ENCODE measurements around the gene MIF. TPM values are rescaled to one million over a fixed set of nuclear protein-coding genes. Genes with fewer than 3 reads are reported as not detected.

The MIF gene
- total RNA-seq, 1 experiment from 2014 or later, result 762 TPM

- Histone ChIP-seq H3K4me3 (ENCODE audit: low read depth, low read length) (no peak overlapping the region), H3K36me3 (ENCODE audit: control insufficient read depth, insufficient read depth, low read length) (no peaks in the 10 kb centered on the region), H3K27me3 (replicated peaks; ENCODE audit: control insufficient read depth, insufficient read depth, low read length) (no peaks in the 10 kb centered on the region), H3K4me1 (no peaks in the 10 kb centered on the region), H3K9me3 (no peaks in the 10 kb centered on the region)
- intact Hi-C loops (cut with micrococcal nuclease; ENCODE audit: unreplicated experiment), result no loop called here
- H3K27me3 Mint-ChIP-seq (ENCODE audit: insufficient read depth, unreplicated experiment), result no peaks in the 10 kb centered on the region
- H3K27ac Mint-ChIP-seq (ENCODE audit: unreplicated experiment), result no peak overlapping the region
- H3K36me3 Mint-ChIP-seq (ENCODE audit: insufficient read depth, unreplicated experiment), result peaks cover 17% of the 10 kb centered on the region
- POLR2A ChIA-PET, result no interaction called here
- BruUV-seq (replicated peaks), result no TSS peak
- H3K9me3 Mint-ChIP-seq (ENCODE audit: unreplicated experiment), result no peaks in the 10 kb centered on the region
- CTCF ChIA-PET, result no interaction called here
- DNase-seq, result no peak
- TF ChIP-seq CTCF (IDR thresholded peaks at IDR 0.05; ENCODE audit: insufficient read depth in 1 of 2, low read depth in 1 of 2, low read length in 1 of 2, severe bottlenecking in 1 of 2, unreplicated experiment in 1 of 2), result no peak
- H3K4me3 Mint-ChIP-seq (ENCODE audit: unreplicated experiment), result no peak overlapping the region
- H3K4me1 Mint-ChIP-seq (ENCODE audit: low read depth, unreplicated experiment), result no peaks in the 10 kb centered on the region
Observed at GRCh38 chr22:23878219-23878618, 16.0 kb upstream of the MIF start.

- H3K27ac Mint-ChIP-seq (ENCODE audit: unreplicated experiment), result no peak overlapping the region
- ChIA-PET POLR2A (no interaction called here), CTCF (no interaction called here)
- no peaks in the 10 kb centered on the region for H3K27me3 Mint-ChIP-seq (ENCODE audit: insufficient read depth, unreplicated experiment)
- H3K36me3 Mint-ChIP-seq (ENCODE audit: insufficient read depth, unreplicated experiment), result peaks cover 11% of the 10 kb centered on the region
- Histone ChIP-seq H3K4me1 (no peaks in the 10 kb centered on the region), H3K36me3 (ENCODE audit: control insufficient read depth, insufficient read depth, low read length) (no peaks in the 10 kb centered on the region), H3K9me3 (no peaks in the 10 kb centered on the region), H3K4me3 (ENCODE audit: low read depth, low read length) (no peak overlapping the region), H3K27me3 (replicated peaks; ENCODE audit: control insufficient read depth, insufficient read depth, low read length) (no peaks in the 10 kb centered on the region)
- no peak overlapping the region for H3K4me3 Mint-ChIP-seq (ENCODE audit: unreplicated experiment)
- DNase-seq, result no peak
- H3K9me3 Mint-ChIP-seq (ENCODE audit: unreplicated experiment), result no peaks in the 10 kb centered on the region
- no peak for TF ChIP-seq CTCF (IDR thresholded peaks at IDR 0.05; ENCODE audit: insufficient read depth in 1 of 2, low read depth in 1 of 2, low read length in 1 of 2, severe bottlenecking in 1 of 2, unreplicated experiment in 1 of 2)
- intact Hi-C loops (cut with micrococcal nuclease; ENCODE audit: unreplicated experiment), result no loop called here
- H3K4me1 Mint-ChIP-seq (ENCODE audit: low read depth, unreplicated experiment), result no peaks in the 10 kb centered on the region
- no TSS peak for BruUV-seq (replicated peaks)
Observed at GRCh38 chr22:23882370-23882769, 11.8 kb upstream of the MIF start.

GRCh38 chr22:23883658-23884057, 10.5 kb upstream of the MIF start:
- TF ChIP-seq CTCF (IDR thresholded peaks at IDR 0.05; ENCODE audit: insufficient read depth in 1 of 2, low read depth in 1 of 2, low read length in 1 of 2, severe bottlenecking in 1 of 2, unreplicated experiment in 1 of 2), result no peak
- H3K27me3 Mint-ChIP-seq (ENCODE audit: insufficient read depth, unreplicated experiment), result no peaks in the 10 kb centered on the region
- Histone ChIP-seq H3K36me3 (ENCODE audit: control insufficient read depth, insufficient read depth, low read length) (no peaks in the 10 kb centered on the region), H3K9me3 (no peaks in the 10 kb centered on the region), H3K27me3 (replicated peaks; ENCODE audit: control insufficient read depth, insufficient read depth, low read length) (no peaks in the 10 kb centered on the region), H3K4me1 (no peaks in the 10 kb centered on the region; the same call in 1 of the 2 replicates), H3K4me3 (ENCODE audit: low read depth, low read length) (no peak overlapping the region)
- peaks cover 11% of the 10 kb centered on the region for H3K36me3 Mint-ChIP-seq (ENCODE audit: insufficient read depth, unreplicated experiment)
- H3K9me3 Mint-ChIP-seq (ENCODE audit: unreplicated experiment), result no peaks in the 10 kb centered on the region
- intact Hi-C loops (cut with micrococcal nuclease; ENCODE audit: unreplicated experiment), result no loop called here
- CTCF ChIA-PET, result interaction anchor here (2.0 kb wide), 1 partner anchor 10 kb away, joined by 5 read pairs; the partner anchor contains the start of gene MIF
- no peak for DNase-seq
- H3K4me1 Mint-ChIP-seq (ENCODE audit: low read depth, unreplicated experiment), result no peaks in the 10 kb centered on the region
- no peak overlapping the region for H3K4me3 Mint-ChIP-seq (ENCODE audit: unreplicated experiment)
- BruUV-seq (replicated peaks), result no TSS peak
- H3K27ac Mint-ChIP-seq (ENCODE audit: unreplicated experiment), result no peak overlapping the region
- POLR2A ChIA-PET, result no interaction called here

Data from Caco-2 (cell line).